SK-N-SH (cell line): ENCODE data around the gene PPP3R1. TPM values are rescaled to one million over a fixed set of nuclear protein-coding genes. Genes with fewer than 3 reads are reported as not detected.
A peak's percentile ranks its signal among the peaks of the same experiment; 100 is the strongest.

Source experiments
- CTCF ChIA-PET: fragments of 300-600, 350-600 bp; formaldehyde crosslinking; extraction: SDS; loops from one replicate; lab custom pipeline; 2021; lab: Yijun Ruan, JAX
- POLR2A ChIA-PET: fragments of 350-600 bp; sonication (Branson Sonifier 250); formaldehyde crosslinking; extraction: SDS; loops from one replicate; lab custom pipeline; 2020; ENCODE audit warnings: antibody characterized with exemption, inconsistent platforms; lab: Yijun Ruan, JAX
- DNase-seq: peaks from one replicate; pipeline ENCODE4 v3.0.0; 2012
- H2AFZ ChIP-seq: fragments of 200-600 bp; sonication (generic); 2 replicates; pipeline ENCODE4 v1.8.1; 2016; ENCODE audit warnings: antibody characterized with exemption, mild to moderate bottlenecking, low read depth
- H3F3A ChIP-seq: fragments of 200-600 bp; sonication (generic); replicated peaks from 2 replicates; pipeline ENCODE3; 2016; ENCODE audit warnings: antibody characterized with exemption, mild to moderate bottlenecking; ENCODE audit not compliant: insufficient read depth
- H3K27ac ChIP-seq, 2 experiments: fragments of 200-500 bp in 1 of 2; fragments of 200-600 bp in 1 of 2; sonication (Bioruptor generic) in 1 of 2; sonication (generic), shearing (Covaris generic) in 1 of 2; 2 replicates each; pipeline versions ENCODE4 v1.5.1 to v1.6.1; 2014 to 2016; ENCODE audit warnings: low read depth in 2 of 2, inconsistent platforms in 1 of 2, low read length in 1 of 2, mild to moderate bottlenecking in 1 of 2, mixed read lengths in 1 of 2
- H3K27me3 ChIP-seq: fragments of 200-600 bp; sonication (generic), shearing (Covaris generic); 2 replicates; pipeline ENCODE4 v1.6.1; 2016; ENCODE audit warnings: mixed run types; ENCODE audit not compliant: insufficient read depth
- H3K36me3 ChIP-seq, 2 experiments: fragments of 200-500 bp in 1 of 2; fragments of 200-600 bp in 1 of 2; sonication (Bioruptor generic) in 1 of 2; sonication (generic) in 1 of 2; replicated peaks in 1 of 2; 2 replicates each; pipeline versions ENCODE3 to v1.5.1; 2014 to 2016; ENCODE audit warnings: low read length in 1 of 2, mild to moderate bottlenecking in 1 of 2; ENCODE audit not compliant: insufficient read depth in 2 of 2, control insufficient read depth in 1 of 2
- H3K4me1 ChIP-seq, 2 experiments: fragments of 200-500 bp in 1 of 2; fragments of 200-600 bp in 1 of 2; sonication (Bioruptor generic) in 1 of 2; sonication (generic), shearing (Covaris generic) in 1 of 2; 2 replicates each; pipeline versions ENCODE4 v1.5.1 to v1.6.1; 2014 to 2016; ENCODE audit warnings: low read depth in 1 of 2, low read length in 1 of 2, mixed run types in 1 of 2; ENCODE audit not compliant: insufficient read depth in 2 of 2, control insufficient read depth in 1 of 2
- H3K4me2 ChIP-seq: fragments of 200-600 bp; sonication (generic), shearing (Covaris generic); 2 replicates; pipeline ENCODE4 v1.6.1; 2017; ENCODE audit warnings: mixed run types
- H3K4me3 ChIP-seq, 2 experiments: fragments of 200-500 bp in 1 of 2; fragments of 200-600 bp in 1 of 2; sonication (Bioruptor generic) in 1 of 2; sonication (generic), shearing (Covaris generic) in 1 of 2; 2 replicates each; pipeline versions ENCODE4 v1.5.1 to v1.8.1; 2014 to 2016; ENCODE audit warnings: low read depth in 2 of 2, inconsistent platforms in 1 of 2, low read length in 1 of 2, mild to moderate bottlenecking in 1 of 2, mixed read lengths in 1 of 2, moderate library complexity in 1 of 2
- H3K79me2 ChIP-seq: fragments of 200-600 bp; sonication (generic); 2 replicates; pipeline ENCODE4 v1.8.1; 2017; ENCODE audit warnings: mild to moderate bottlenecking; ENCODE audit not compliant: insufficient read depth
- H3K9ac ChIP-seq: fragments of 200-600 bp; sonication (generic); 2 replicates; pipeline ENCODE4 v1.6.1; 2017; ENCODE audit warnings: mixed run types
- H3K9me2 ChIP-seq: fragments of 200-600 bp; sonication (generic); 2 replicates; pipeline ENCODE4 v1.6.1; 2017; ENCODE audit warnings: mixed run types
- H3K9me3 ChIP-seq: fragments of 200-600 bp; sonication (generic); 2 replicates; pipeline ENCODE4 v1.6.1; 2017; ENCODE audit warnings: mixed run types, mild to moderate bottlenecking, moderate library complexity
- H4K20me1 ChIP-seq: fragments of 200-600 bp; sonication (generic); 2 replicates; pipeline ENCODE4 v1.6.1; 2017; ENCODE audit warnings: mild to moderate bottlenecking, mixed run types; ENCODE audit not compliant: insufficient read depth
- CTCF ChIP-seq: fragments of 200-600 bp; sonication (generic); IDR thresholded peaks from 2 replicates; pipeline ENCODE4 v1.6.1; 2017; ENCODE audit warnings: antibody characterized with exemption, mild to moderate bottlenecking, moderate library complexity
- FOXM1 ChIP-seq: IDR thresholded peaks from 2 replicates; pipeline ENCODE4 v1.4.0; 2012; ENCODE audit warnings: low read depth, mild to moderate bottlenecking
- MXI1 ChIP-seq: IDR thresholded peaks from 2 replicates; pipeline ENCODE4 v1.6.1; 2012; ENCODE audit warnings: mild to moderate bottlenecking, low read depth, low read length, improper control_type of control experiment
- NFIC ChIP-seq: IDR thresholded peaks from 2 replicates; pipeline ENCODE4 v1.4.0; 2012; ENCODE audit warnings: borderline replicate concordance
- RFX5 ChIP-seq: IDR thresholded peaks from 2 replicates; pipeline ENCODE4 v1.6.1; 2012; ENCODE audit warnings: mild to moderate bottlenecking, improper control_type of control experiment, low read length
- RXRA ChIP-seq: IDR thresholded peaks from 2 replicates; pipeline ENCODE4 v1.4.0; 2012; ENCODE audit warnings: low read depth, mild to moderate bottlenecking, borderline replicate concordance
- TAF1 ChIP-seq: IDR thresholded peaks from 2 replicates; pipeline ENCODE4 v1.6.1; 2012; ENCODE audit warnings: low read depth, mild to moderate bottlenecking, low read length, moderate library complexity, borderline replicate concordance
- USF1 ChIP-seq: IDR thresholded peaks from 2 replicates; pipeline ENCODE4 v1.4.0; 2012; ENCODE audit warnings: low read depth, borderline replicate concordance
- ZBTB33 ChIP-seq: IDR thresholded peaks from 2 replicates; pipeline ENCODE4 v1.4.0; 2012; ENCODE audit warnings: low read depth, borderline replicate concordance
- WGBS: methylation state at CpG from one replicate; pipeline ENCODE4 v1.1.6; 2017; ENCODE audit warnings: low lambda C conversion rate; 5-methylcytosine and 5-hydroxymethylcytosine counted together
- polyA plus RNA-seq, 3 experiments: library from polyadenylated mRNA; depleted of rRNA; stranded (reverse); fragments of >200 nt; gene quantifications; 2 replicates each; pipeline ENCODE4 v1.2.3, GENCODE V29; 2012

The PPP3R1 gene
- polyA plus RNA-seq, 1 of the 3 experiments (the other 2 are of a cell fraction) = 12.0 TPM

- 96% methylated on average over 7 of the region's 7 CpGs for WGBS
- H3K9ac ChIP-seq = no peak overlapping the region
- CTCF ChIA-PET = interaction anchor here (0.9 to 1.1 kb wide), 2 partner anchors 55 to 124 kb away, joined by 3 to 4 read pairs; no protein-coding TSS in a partner anchor
These were observed 81.2 kb downstream of the PPP3R1 start for GRCh38 chr2:68171146-68171545.

GRCh38 chr2:68169308-68169707 is 83.0 kb downstream of the PPP3R1 start:
- Histone ChIP-seq H3K79me2 (peaks cover 17% of the 10 kb centered on the region; the same call in 1 of the 2 replicates), H3F3A (peaks cover 26% of the 10 kb centered on the region), H2AFZ (no peak overlapping the region), H3K4me2 (no peak overlapping the region), H3K9ac (no peak overlapping the region), H3K9me2 (no peaks in the 10 kb centered on the region), H3K4me1 (no peaks in the 10 kb centered on the region), H3K4me3 (no peak overlapping the region), H3K27me3 (no peaks in the 10 kb centered on the region), H3K36me3 (peaks cover 60 to 71% of the 10 kb centered on the region in 2 experiments), H3K9me3 (no peaks in the 10 kb centered on the region), H3K27ac (no peak overlapping the region), H4K20me1 (no peaks in the 10 kb centered on the region)
- ChIA-PET CTCF (interaction anchor here (0.9 to 3.5 kb wide), 5 partner anchors 8 to 47 kb away, joined by 3 to 14 read pairs (median 4); partner anchors contain the start of gene PNO1), POLR2A (interaction anchor here (0.7 kb wide), 1 partner anchor 84 kb away, joined by 3 read pairs; no protein-coding TSS in a partner anchor)
- DNase-seq = no peak
- no peak for TF ChIP-seq USF1
- no peak for TF ChIP-seq NFIC
- no peak for TF ChIP-seq RXRA
- no peak for TF ChIP-seq MXI1
- peak; percentile 21; the same call in 1 of the 2 replicates for TF ChIP-seq CTCF
- TF ChIP-seq TAF1 = no peak
- 90% methylated on average over 4 of the region's 4 CpGs for WGBS

More at GRCh38 chr2:68171146-68171545, 81.2 kb downstream of the PPP3R1 start:
- Histone ChIP-seq H4K20me1 (no peaks in the 10 kb centered on the region), H3K79me2 (peaks cover 17% of the 10 kb centered on the region; the same call in 1 of the 2 replicates), H3K4me3 (no peak overlapping the region), H3K27ac (no peak overlapping the region; a peak in 1 of 4 replicates), H3K9me3 (no peaks in the 10 kb centered on the region), H2AFZ (no peak overlapping the region), H3K9me2 (no peaks in the 10 kb centered on the region), H3F3A (peaks cover 28% of the 10 kb centered on the region), H3K27me3 (no peaks in the 10 kb centered on the region), H3K4me1 (no peaks in the 10 kb centered on the region), H3K4me2 (no peak overlapping the region), H3K36me3 (peaks cover 71 to 76% of the 10 kb centered on the region in 2 experiments)
- no peak for TF ChIP-seq NFIC
- no peak for TF ChIP-seq FOXM1
- TF ChIP-seq ZBTB33 = no peak
- no peak for TF ChIP-seq RFX5
- TF ChIP-seq RXRA = no peak
- no peak for DNase-seq
- POLR2A ChIA-PET = no interaction called here
